HCT116 (cell line): ENCODE data around the gene SMIM5.

Experiments
- EZH2 ChIP-seq: fragments of 200-600 bp; sonication (generic); IDR thresholded peaks from 2 replicates; pipeline ENCODE4 v1.6.1; 2017; ENCODE audit warnings: antibody characterized with exemption, mixed run types
- ZNF274 ChIP-seq: fragments of 200-500 bp; sonication (Bioruptor generic); IDR thresholded peaks from 2 replicates; pipeline ENCODE4 v1.6.1; 2014; ENCODE audit warnings: mild to moderate bottlenecking, low read depth, low read length, inconsistent platforms

DNA sequence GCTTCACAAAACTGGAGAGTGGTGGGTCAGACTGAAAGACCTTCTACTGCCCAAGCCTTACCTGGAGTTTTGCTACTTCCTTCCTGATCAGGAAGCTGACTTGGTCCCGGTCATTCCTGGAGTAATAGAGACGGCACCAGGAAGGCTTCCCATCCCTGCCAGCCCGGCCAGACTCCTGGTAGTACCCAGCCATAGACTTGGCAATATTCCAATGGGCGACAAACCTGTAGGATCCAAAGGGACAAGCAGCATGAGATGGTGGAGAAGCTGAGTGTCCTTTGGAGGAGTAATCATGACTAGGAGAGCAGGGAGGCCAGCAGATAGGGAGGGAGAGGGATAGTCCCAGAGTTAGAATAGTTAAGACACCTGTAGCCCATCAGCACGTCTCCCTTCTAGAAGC, 25.0 kb downstream of the SMIM5 start:
- TF ChIP-seq ZNF274 (no peak), EZH2 (no peak)
